ENCODE measurements around the gene CCSER2.

CCSER2 gene

GRCh38 chr10:84334811-84335210 is 6.4 kb downstream of the CCSER2 start:
- H3K27ac ChIP-seq, result no peak overlapping the region
- TF ChIP-seq CTCF (conservative IDR thresholded peaks at IDR 0.05), result no peak

GRCh38 chr10:84335516-84335915 is 7.1 kb downstream of the CCSER2 start:
- no peak overlapping the region for H3K27ac ChIP-seq

GRCh38 chr10:84336406-84337090 is 8.2 kb downstream of the CCSER2 start:
- no peak overlapping the region for H3K27ac ChIP-seq
- TF ChIP-seq CTCF (conservative IDR thresholded peaks at IDR 0.05), result no peak

More at GRCh38 chr10:84335516-84335915, 7.1 kb downstream of the CCSER2 start:
- TF ChIP-seq CTCF (conservative IDR thresholded peaks at IDR 0.05), result no peak

GRCh38 chr10:84337199-84337598 is 8.8 kb downstream of the CCSER2 start:
- H3K27ac ChIP-seq, result no peak overlapping the region
- TF ChIP-seq CTCF (conservative IDR thresholded peaks at IDR 0.05), result no peak

- no peak for TF ChIP-seq CTCF (conservative IDR thresholded peaks at IDR 0.05)
- no peak overlapping the region for H3K27ac ChIP-seq
These were observed 10.6 kb downstream of the CCSER2 start for GRCh38 chr10:84339025-84339424.

GRCh38 chr10:84340187-84340586 is 11.8 kb downstream of the CCSER2 start:
- TF ChIP-seq CTCF (conservative IDR thresholded peaks at IDR 0.05), result no peak
- H3K27ac ChIP-seq, result no peak overlapping the region

GRCh38 chr10:84340632-84341537 is 12.5 kb downstream of the CCSER2 start:
- H3K27ac ChIP-seq, result no peak overlapping the region
- TF ChIP-seq CTCF (conservative IDR thresholded peaks at IDR 0.05), result no peak
